Cardiac fibroblast (primary cell): ENCODE results near the gene ZAR1L.

Experiments
- DNase-seq, 2 donors: peaks; one replicate each; pipeline versions ENCODE4 v3.0.0 to v3.0.0-alpha.2; 2010; ENCODE audit warnings: low read depth in 2 of 2
- H3K4me3 ChIP-seq, 2 donors: replicated peaks in 1 of 2; 1 replicate in 1 of 2; 2 replicates in 1 of 2; pipeline ENCODE4 v1.5.1; 2011; ENCODE audit warnings: low read depth in 2 of 2, low read length in 2 of 2, mild to moderate bottlenecking in 2 of 2, moderate library complexity in 1 of 2
- CTCF ChIP-seq: IDR thresholded peaks from one replicate; pipeline ENCODE4 v1.5.1; 2011; ENCODE audit warnings: low read depth, mild to moderate bottlenecking, low read length, inconsistent platforms

Gene ZAR1L

DNA sequence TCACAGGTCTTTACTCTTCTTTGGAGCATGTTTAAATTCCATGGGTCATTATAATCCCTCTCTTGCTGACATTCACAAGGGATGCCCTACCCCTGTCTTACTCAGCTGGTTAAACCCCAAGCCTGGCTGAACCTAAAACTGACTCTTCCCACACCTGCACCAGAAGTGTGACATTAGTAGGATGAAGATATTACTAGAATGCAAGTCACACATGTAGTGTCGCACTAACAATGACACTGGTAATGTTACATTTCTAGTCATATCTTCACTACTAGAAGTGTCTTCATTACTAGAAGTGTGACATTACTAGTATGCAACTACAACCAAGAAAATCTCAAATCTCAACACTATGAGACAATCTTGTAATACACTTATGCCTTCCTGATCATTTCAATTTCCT lies 14.2 kb downstream of the ZAR1L start:
- no peak for TF ChIP-seq CTCF
- no peak overlapping the region for H3K4me3 ChIP-seq
- DNase-seq: no peak

GRCh38 chr13:32300406-32300805 lies 14.8 kb downstream of the ZAR1L start:
- TF ChIP-seq CTCF: no peak
- no peak for DNase-seq
- no peak overlapping the region for H3K4me3 ChIP-seq

GRCh38 chr13:32299893-32300292 lies 15.3 kb downstream of the ZAR1L start:
- no peak for TF ChIP-seq CTCF
- DNase-seq: no peak
- no peak overlapping the region for H3K4me3 ChIP-seq

GRCh38 chr13:32298695-32299094 lies 16.5 kb downstream of the ZAR1L start:
- DNase-seq: no peak
- no peak overlapping the region for H3K4me3 ChIP-seq
- no peak for TF ChIP-seq CTCF

GRCh38 chr13:32297206-32297605 lies 18.0 kb downstream of the ZAR1L start:
- TF ChIP-seq CTCF: no peak
- no peak for DNase-seq
- no peak overlapping the region for H3K4me3 ChIP-seq

DNA sequence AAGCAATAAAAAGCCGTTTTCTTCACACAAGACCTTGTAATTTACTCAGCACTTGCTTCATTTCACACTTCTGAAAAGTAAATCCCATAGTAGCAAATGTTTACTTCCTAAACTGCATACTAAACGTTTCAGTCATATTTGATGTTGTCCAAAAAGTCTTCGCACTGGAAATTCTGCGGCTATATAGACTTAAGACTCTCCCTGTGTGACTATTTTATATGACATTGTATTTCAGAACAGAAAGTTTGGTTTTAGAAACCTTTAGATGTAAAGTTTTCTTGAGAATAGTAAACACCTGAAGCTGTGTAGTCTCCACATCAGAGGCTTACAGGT lies 29.6 kb downstream of the ZAR1L start:
- H3K4me3 ChIP-seq: no peak overlapping the region
- no peak for TF ChIP-seq CTCF
- DNase-seq: no peak

- no peak for TF ChIP-seq CTCF
- DNase-seq: peak; percentile 86 to 89
- H3K4me3 ChIP-seq: no peak overlapping the region
Measured at GRCh38 chr13:32284927-32285632, 30.1 kb downstream of the ZAR1L start.
